B cell (primary cell): ENCODE data around the gene PPARG. TPM values are rescaled to one million over a fixed set of nuclear protein-coding genes. Genes with fewer than 3 reads are reported as not detected.

Experiments used
- ATAC-seq: fragments of 200-7000 bp; cut with Tn5 transposase; one replicate; pipeline ENCODE4 v1.10.0; 2021; ENCODE audit warnings: low read depth, mild to moderate bottlenecking, moderate number of reproducible peaks, moderate library complexity
- CTCF ChIA-PET: fragments of 350-600 bp; sonication (Branson Sonifier 250); formaldehyde crosslinking; loops from one replicate; lab custom pipeline; 2021; ENCODE audit warnings: antibody characterized with exemption, inconsistent platforms; lab: Charles Lee
- POLR2A ChIA-PET: fragments of 350-600 bp; sonication (Branson Sonifier 250); formaldehyde crosslinking; loops from one replicate; lab custom pipeline; 2021; ENCODE audit warnings: antibody characterized with exemption; lab: Charles Lee
- DNase-seq: peaks from one replicate; pipeline ENCODE4 v3.0.0; 2013
- H2AFZ ChIP-seq: 2 replicates; pipeline ENCODE4 v1.6.1; 2012; ENCODE audit warnings: mild to moderate bottlenecking, low read depth, low read length; ENCODE audit not compliant: insufficient read depth, poor library complexity, severe bottlenecking
- H3K27ac ChIP-seq, 2 donors: 1 replicate in 1 of 2; 2 replicates in 1 of 2; pipeline ENCODE4 v1.5.1; 2012 to 2013; ENCODE audit warnings: low read length in 2 of 2, mild to moderate bottlenecking in 2 of 2, moderate library complexity in 1 of 2
- H3K27me3 ChIP-seq, 4 experiments: fragments of 200-600 bp in 1 of 4; sonication (generic) in 1 of 4; replicated peaks in 1 of 4; 1 replicate in 2 of 4; 2 replicates in 2 of 4; pipeline versions ENCODE4 v1.6.1 to v1.7.0; 2013 to 2016; ENCODE audit warnings: low read length in 3 of 4, mild to moderate bottlenecking in 2 of 4, mixed read lengths in 1 of 4, moderate library complexity in 1 of 4; ENCODE audit not compliant: insufficient read depth in 4 of 4, control insufficient read depth in 3 of 4; ENCODE audit errors: control extremely low read depth in 1 of 4
- H3K36me3 ChIP-seq, 2 experiments: replicated peaks in 1 of 2; 1 replicate in 1 of 2; 2 replicates in 1 of 2; pipeline versions ENCODE4 v1.6.1 to v1.7.1; 2013; ENCODE audit warnings: low read length in 1 of 2; ENCODE audit not compliant: insufficient read depth in 2 of 2, control insufficient read depth in 1 of 2; ENCODE audit errors: control extremely low read depth in 1 of 2, extremely low read depth in 1 of 2
- H3K4me1 ChIP-seq, 2 donors: fragments of 200-600 bp in 1 of 2; sonication (generic) in 1 of 2; 1 replicate in 1 of 2; 2 replicates in 1 of 2; pipeline versions ENCODE4 v1.5.1 to v1.6.1; 2013 to 2017; ENCODE audit warnings: low read length in 2 of 2; ENCODE audit not compliant: control insufficient read depth in 2 of 2, insufficient read depth in 2 of 2
- H3K4me2 ChIP-seq: replicated peaks from 2 replicates; pipeline ENCODE3; 2012; ENCODE audit warnings: mild to moderate bottlenecking, low read depth, low read length; ENCODE audit not compliant: poor library complexity, severe bottlenecking
- H3K4me3 ChIP-seq, 5 experiments: fragments of 200-600 bp in 1 of 5; sonication (generic) in 1 of 5; 1 replicate in 3 of 5; 2 replicates in 2 of 5; pipeline versions ENCODE4 v1.5.1 to v1.7.0; 2011 to 2016; ENCODE audit warnings: low read length in 4 of 5, mild to moderate bottlenecking in 4 of 5, low read depth in 2 of 5, control low read depth in 1 of 5, moderate library complexity in 1 of 5; ENCODE audit not compliant: insufficient read depth in 1 of 5; ENCODE audit errors: control extremely low read depth in 1 of 5, extremely low read depth in 1 of 5
- H3K79me2 ChIP-seq: fragments of 200-600 bp; sonication (generic); one replicate; pipeline ENCODE4 v1.6.0; 2016; ENCODE audit warnings: low read length; ENCODE audit not compliant: control insufficient read depth, insufficient read depth
- H3K9ac ChIP-seq: fragments of 200-600 bp; sonication (generic); 2 replicates; pipeline ENCODE4 v1.6.1; 2017; ENCODE audit warnings: mild to moderate bottlenecking, low read length, moderate library complexity
- H3K9me3 ChIP-seq, 3 donors: one replicate each; pipeline versions ENCODE4 v1.6.1 to v1.7.1; 2013; ENCODE audit warnings: low read length in 2 of 3; ENCODE audit not compliant: control insufficient read depth in 2 of 3, insufficient read depth in 1 of 3; ENCODE audit errors: control extremely low read depth in 1 of 3
- H4K20me1 ChIP-seq: 2 replicates; pipeline ENCODE4 v1.6.0; 2012; ENCODE audit warnings: mild to moderate bottlenecking, low read length; ENCODE audit not compliant: insufficient read depth, control insufficient read depth, poor library complexity, severe bottlenecking
- H3K27ac Mint-ChIP-seq: one replicate; pipeline ENCODE4 v1.8.0; 2021; ENCODE audit warnings: mixed read lengths
- H3K27me3 Mint-ChIP-seq: one replicate; pipeline ENCODE4 v1.8.0; 2021; ENCODE audit warnings: mixed read lengths
- H3K4me1 Mint-ChIP-seq: one replicate; pipeline ENCODE4 v1.8.0; 2021; ENCODE audit warnings: mixed read lengths
- H3K4me3 Mint-ChIP-seq: one replicate; pipeline ENCODE4 v1.8.0; 2021; ENCODE audit warnings: mixed read lengths
- H3K9me3 Mint-ChIP-seq: one replicate; pipeline ENCODE4 v1.8.0; 2022; ENCODE audit warnings: mixed read lengths; ENCODE audit not compliant: insufficient read depth
- CTCF ChIP-seq: fragments of 200-600 bp; IDR thresholded peaks from one replicate; pipeline ENCODE4 v1.8.0; 2022; ENCODE audit warnings: antibody characterized with exemption, mild to moderate bottlenecking
- EZH2 ChIP-seq: IDR thresholded peaks from 2 replicates; pipeline ENCODE4 v1.6.1; 2012; ENCODE audit warnings: borderline replicate concordance, low read depth, mild to moderate bottlenecking, moderate library complexity, low read length; ENCODE audit not compliant: insufficient read depth, poor library complexity, severe bottlenecking
- WGBS: methylation state at CpG from one replicate; pipeline ENCODE4 v1.1.5; 2013; ENCODE audit warnings: missing lambda C conversion rate; ENCODE audit not compliant: insufficient coverage; 5-methylcytosine and 5-hydroxymethylcytosine counted together
- intact Hi-C: fragments of 100-400 bp; cut with micrococcal nuclease; formaldehyde crosslinking; loops from one replicate; pipeline ENCODE4 v1.10.0; 2022
- polyA plus RNA-seq: library from polyadenylated mRNA; depleted of rRNA; stranded (reverse); fragments of >200 nt; gene quantifications from 2 replicates; pipeline ENCODE4 v1.2.3, GENCODE V29; 2012
- total RNA-seq, 2 donors: library from RNA; stranded (reverse); fragments of 120-200 nt in 1 of 2; gene quantifications; 1 replicate in 1 of 2; 2 replicates in 1 of 2; pipeline versions ENCODE4 v1.2.3 to v1.2.4, GENCODE V29; 2013 to 2022

PPARG gene
- total and polyA plus RNA-seq, 2 donors (not counting 1 experiment from before 2014, with no cell fraction given), result 0.12 to 0.44 TPM

GRCh38 chr3:12267376-12268030, 21.4 kb upstream of the PPARG start:
- Histone ChIP-seq H3K9me3 (no peaks in the 10 kb centered on the region), H3K36me3 (no peaks in the 10 kb centered on the region), H3K27me3 (no peaks in the 10 kb centered on the region), H3K4me2 (no peak overlapping the region), H3K9ac (no peak overlapping the region), H3K4me3 (no peak overlapping the region), H2AFZ (no peak overlapping the region), H3K79me2 (no peaks in the 10 kb centered on the region), H4K20me1 (no peaks in the 10 kb centered on the region), H3K27ac (no peak overlapping the region), H3K4me1 (no peaks in the 10 kb centered on the region)
- no peak overlapping the region for H3K27ac Mint-ChIP-seq
- TF ChIP-seq CTCF (no peak), EZH2 (no peak)
- ATAC-seq, result no peak
- CTCF ChIA-PET, result interaction anchor here (0.6 kb wide), 1 partner anchor 1379 kb away, joined by 3 read pairs; no protein-coding TSS in a partner anchor
- H3K4me3 Mint-ChIP-seq, result no peak overlapping the region
- no peaks in the 10 kb centered on the region for H3K4me1 Mint-ChIP-seq
- POLR2A ChIA-PET, result no interaction called here
- intact Hi-C loops, result no loop called here
- H3K27me3 Mint-ChIP-seq, result peaks cover 16% of the 10 kb centered on the region
- no CpG with 5 or more reads among the region's 3 CpGs for WGBS
- DNase-seq, result no peak
- no peaks in the 10 kb centered on the region for H3K9me3 Mint-ChIP-seq

- ChIA-PET CTCF (interaction anchor here (0.6 kb wide), 1 partner anchor 1378 kb away, joined by 3 read pairs; no protein-coding TSS in a partner anchor), POLR2A (no interaction called here)
- H3K27ac Mint-ChIP-seq, result no peak overlapping the region
- H3K4me1 ChIP-seq, result peaks cover 3 to 4% of the 10 kb centered on the region in 2 donors
- H3K9ac ChIP-seq, result no peak overlapping the region
- no peak for DNase-seq
- no peak overlapping the region for H3K4me3 ChIP-seq
- WGBS, result no CpG with 5 or more reads among the region's 3 CpGs
- no peaks in the 10 kb centered on the region for H3K9me3 Mint-ChIP-seq
- intact Hi-C loops, result no loop called here
- no peaks in the 10 kb centered on the region for H3K27me3 ChIP-seq
- no peak overlapping the region for H3K4me3 Mint-ChIP-seq
- H3K4me2 ChIP-seq, result no peak overlapping the region
- no peaks in the 10 kb centered on the region for H3K36me3 ChIP-seq
- peaks cover 16% of the 10 kb centered on the region for H3K27me3 Mint-ChIP-seq
- H2AFZ ChIP-seq, result no peak overlapping the region
- no peak for TF ChIP-seq EZH2
- no peak for TF ChIP-seq CTCF
- no peaks in the 10 kb centered on the region for H3K79me2 ChIP-seq
- no peaks in the 10 kb centered on the region for H4K20me1 ChIP-seq
- H3K27ac ChIP-seq, result no peak overlapping the region
- H3K4me1 Mint-ChIP-seq, result peaks cover 3% of the 10 kb centered on the region
- H3K9me3 ChIP-seq, result no peaks in the 10 kb centered on the region
- ATAC-seq, result no peak
Measured at GRCh38 chr3:12268049-12268735, 20.7 kb upstream of the PPARG start.
